IPS DF 6.9 (cell line): ENCODE data around the gene TCTN1.
"Not testable (repeated sequence)": the region's sequence is repeated elsewhere in the genome, so short reads cannot be mapped to it uniquely, and the experiment has no call there.

Experiments used
- DNase-seq: peaks from one replicate; pipeline ENCODE4 v3.0.0-alpha.2; 2013; ENCODE audit warnings: low read depth, low spot score
- H3K27ac ChIP-seq: one replicate; pipeline ENCODE4 v1.5.1; 2013; ENCODE audit warnings: low read length, control low read depth
- H3K27me3 ChIP-seq: 2 replicates; pipeline ENCODE4 v1.6.1; 2013; ENCODE audit warnings: mild to moderate bottlenecking, low read length; ENCODE audit not compliant: control insufficient read depth, insufficient read depth
- H3K36me3 ChIP-seq: 2 replicates; pipeline ENCODE4 v1.6.1; 2013; ENCODE audit warnings: low read length; ENCODE audit not compliant: control insufficient read depth, insufficient read depth
- H3K4me1 ChIP-seq: 2 replicates; pipeline ENCODE4 v1.6.1; 2013; ENCODE audit warnings: low read length; ENCODE audit not compliant: control insufficient read depth, insufficient read depth
- H3K4me3 ChIP-seq: 2 replicates; pipeline ENCODE4 v1.5.1; 2013; ENCODE audit warnings: mild to moderate bottlenecking, low read length
- H3K9me3 ChIP-seq: 2 replicates; pipeline ENCODE4 v1.6.1; 2013; ENCODE audit warnings: low read length, inconsistent platforms; ENCODE audit not compliant: control insufficient read depth, insufficient read depth
- WGBS: extraction: QIAGEN DNeasy Blood & Tissue Kit; methylation state at CpG from one replicate; pipeline ENCODE4 v1.1.7; 2013; ENCODE audit warnings: mixed read lengths, missing lambda C conversion rate; ENCODE audit not compliant: insufficient read length, insufficient coverage; 5-methylcytosine and 5-hydroxymethylcytosine counted together

The TCTN1 gene

DNA sequence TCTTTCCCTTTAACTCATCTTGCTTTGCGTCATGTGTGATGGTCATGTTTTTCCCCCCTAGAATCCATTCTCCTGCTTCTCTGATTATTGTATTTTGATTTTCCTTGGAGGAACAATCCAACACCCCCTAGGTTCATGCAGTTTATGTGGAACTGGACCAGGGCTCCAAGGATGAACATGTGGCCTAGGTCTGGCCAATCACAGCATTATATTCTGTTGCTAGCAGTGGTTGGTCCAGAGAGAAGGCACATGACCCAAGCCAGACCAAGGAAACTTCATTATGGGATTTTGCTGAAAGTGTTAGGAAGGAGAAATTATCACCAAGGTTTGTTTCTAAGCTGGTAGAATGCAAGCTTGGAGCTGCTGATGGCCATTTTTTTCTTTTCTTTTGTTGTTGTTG is 23.9 kb upstream of the TCTN1 start:
- Histone ChIP-seq H3K27me3 (no peaks in the 10 kb centered on the region), H3K4me1 (no peaks in the 10 kb centered on the region), H3K9me3 (no peaks in the 10 kb centered on the region), H3K27ac (no peak overlapping the region), H3K36me3 (no peaks in the 10 kb centered on the region), H3K4me3 (no peak overlapping the region)
- DNase-seq = no peak
- no CpG with 5 or more reads among the region's 1 CpG for WGBS

DNA sequence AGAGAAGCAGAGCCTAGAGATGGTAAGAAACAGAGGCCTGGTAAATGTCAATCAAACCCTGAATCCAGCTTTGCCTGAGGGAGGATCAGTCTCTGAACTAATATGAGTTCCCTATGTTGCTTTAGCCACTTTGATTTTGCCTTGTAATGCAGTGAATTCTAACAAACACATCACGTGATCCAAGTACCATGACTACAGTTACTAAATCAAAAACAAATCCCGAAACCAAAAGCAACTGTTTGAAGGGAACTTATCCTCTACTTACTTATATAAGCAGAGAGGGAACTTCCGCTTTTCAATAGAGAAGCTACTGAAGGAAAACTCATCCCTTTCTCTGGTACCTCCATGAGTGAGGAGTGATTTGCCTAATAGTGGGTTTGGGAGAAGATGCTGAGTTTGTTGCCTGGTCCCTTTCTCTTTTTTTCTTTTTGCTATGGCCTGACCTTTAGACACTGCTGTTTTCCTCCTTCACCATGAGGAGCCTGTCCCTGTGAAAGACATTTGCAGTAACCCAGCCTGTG is 23.1 kb upstream of the TCTN1 start:
- Histone ChIP-seq H3K9me3 (no peaks in the 10 kb centered on the region), H3K36me3 (no peaks in the 10 kb centered on the region), H3K27me3 (no peaks in the 10 kb centered on the region), H3K4me3 (no peak overlapping the region), H3K4me1 (no peaks in the 10 kb centered on the region), H3K27ac (no peak overlapping the region)
- no CpG with 5 or more reads among the region's 3 CpGs for WGBS
- no peak for DNase-seq

DNA sequence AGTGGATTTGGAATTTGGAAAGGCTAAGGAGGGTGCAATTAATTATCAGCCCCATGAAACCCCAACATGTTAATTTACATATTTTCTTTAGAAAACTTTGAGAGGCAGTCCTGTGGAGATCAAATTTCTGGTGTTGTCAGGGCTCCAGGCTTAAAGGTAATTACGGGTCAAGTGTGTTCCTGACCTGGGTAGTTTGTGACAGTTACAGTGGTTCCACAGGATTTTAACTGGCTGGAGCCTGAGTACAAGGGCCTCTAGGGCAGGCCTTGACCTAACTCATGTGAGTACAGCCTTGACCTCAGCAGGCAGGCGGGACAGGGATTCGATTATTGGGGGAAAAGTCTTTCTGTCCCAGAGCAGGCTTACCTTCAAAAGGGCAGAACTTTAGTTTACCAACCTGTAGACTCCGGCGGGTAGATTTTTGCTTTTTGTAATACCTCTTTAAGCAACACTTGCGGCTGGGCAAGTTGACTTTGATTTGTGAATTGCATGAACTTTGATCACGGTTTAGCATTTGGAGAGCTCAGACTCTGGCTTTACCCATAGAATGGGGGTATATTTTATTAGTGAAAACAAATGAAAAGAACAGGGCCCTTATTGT is 22.4 kb upstream of the TCTN1 start:
- no peaks in the 10 kb centered on the region for H3K36me3 ChIP-seq
- DNase-seq = no peak
- no peak overlapping the region for H3K4me3 ChIP-seq
- no peaks in the 10 kb centered on the region for H3K27me3 ChIP-seq
- H3K9me3 ChIP-seq = no peaks in the 10 kb centered on the region
- no CpG with 5 or more reads among the region's 7 CpGs for WGBS
- no peak overlapping the region for H3K27ac ChIP-seq
- H3K4me1 ChIP-seq = no peaks in the 10 kb centered on the region

DNA sequence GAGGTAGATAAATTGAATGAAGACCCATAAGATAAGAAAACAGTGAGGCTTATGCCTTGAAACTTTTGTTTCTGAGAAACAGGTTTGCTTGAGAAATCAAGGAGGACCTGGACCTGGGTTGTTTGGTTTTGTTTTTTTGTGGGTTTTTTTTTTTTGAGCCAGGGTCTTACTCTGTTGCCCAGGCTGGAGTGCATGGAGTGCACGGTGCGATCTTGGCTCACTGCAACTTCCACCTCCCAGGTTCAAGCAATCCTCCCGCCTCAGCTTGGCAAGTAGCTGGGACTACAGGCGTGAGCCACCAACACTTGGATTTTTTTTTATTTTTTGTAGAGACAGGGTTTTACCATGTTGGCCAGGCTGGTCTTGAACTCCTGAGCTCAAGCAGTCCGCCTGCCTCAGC is 21.9 kb upstream of the TCTN1 start:
- no peak for DNase-seq
- Histone ChIP-seq H3K4me1 (no peaks in the 10 kb centered on the region), H3K36me3 (no peaks in the 10 kb centered on the region), H3K4me3 (no peak overlapping the region), H3K9me3 (no peaks in the 10 kb centered on the region), H3K27ac (no peak overlapping the region), H3K27me3 (no peaks in the 10 kb centered on the region)
- WGBS = no CpG with 5 or more reads among the region's 5 CpGs

DNA sequence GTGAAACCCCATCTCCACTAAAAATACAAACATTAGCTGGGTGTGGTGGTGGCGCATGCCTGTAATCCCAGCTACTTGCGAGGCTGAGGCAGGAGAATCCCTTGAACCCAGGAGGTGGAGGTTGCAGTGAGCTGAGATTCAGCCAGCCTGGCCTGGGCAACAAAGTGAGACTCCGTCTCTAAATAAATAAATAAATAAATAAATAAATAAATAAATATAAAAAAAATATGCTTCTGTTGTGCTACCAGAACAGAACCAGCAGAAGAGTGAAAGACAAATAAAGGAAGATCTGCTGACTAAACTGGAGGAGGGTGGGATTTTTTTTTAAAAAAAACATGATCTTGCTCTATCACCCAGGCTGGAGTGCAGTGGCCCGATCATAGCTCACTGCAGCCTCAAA is 21.0 kb upstream of the TCTN1 start:
- not testable (repeated sequence) for H3K36me3 ChIP-seq, H3K27ac ChIP-seq, DNase-seq, H3K4me3 ChIP-seq, H3K27me3 ChIP-seq, H3K9me3 ChIP-seq, H3K4me1 ChIP-seq
- no CpG with 5 or more reads among the region's 4 CpGs for WGBS

DNA sequence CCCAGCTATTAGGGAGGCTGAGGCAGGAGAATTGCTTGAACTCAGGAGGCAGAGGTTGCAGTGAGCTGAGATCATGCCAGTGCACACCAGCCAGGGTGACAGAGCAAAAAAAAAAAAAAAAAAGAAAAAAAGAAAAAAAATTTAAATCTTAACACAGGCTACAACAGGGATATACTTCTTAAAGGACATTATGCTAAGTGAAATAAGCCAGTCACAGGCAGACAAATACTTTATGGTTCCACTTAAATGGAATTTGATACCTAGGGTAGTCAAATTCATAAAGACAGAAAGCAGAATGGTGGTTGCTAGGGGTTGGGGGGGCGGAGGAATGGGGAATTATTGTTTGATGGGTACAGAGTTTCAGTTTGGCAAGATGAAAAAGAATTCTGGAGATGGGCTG is 16.0 kb upstream of the TCTN1 start:
- no peak for DNase-seq
- no peaks in the 10 kb centered on the region for H3K27me3 ChIP-seq
- no peaks in the 10 kb centered on the region for H3K36me3 ChIP-seq
- no peaks in the 10 kb centered on the region for H3K9me3 ChIP-seq
- H3K27ac ChIP-seq = no peak overlapping the region
- no peak overlapping the region for H3K4me3 ChIP-seq
- H3K4me1 ChIP-seq = no peaks in the 10 kb centered on the region
- WGBS = no CpG with 5 or more reads among the region's 1 CpG

DNA sequence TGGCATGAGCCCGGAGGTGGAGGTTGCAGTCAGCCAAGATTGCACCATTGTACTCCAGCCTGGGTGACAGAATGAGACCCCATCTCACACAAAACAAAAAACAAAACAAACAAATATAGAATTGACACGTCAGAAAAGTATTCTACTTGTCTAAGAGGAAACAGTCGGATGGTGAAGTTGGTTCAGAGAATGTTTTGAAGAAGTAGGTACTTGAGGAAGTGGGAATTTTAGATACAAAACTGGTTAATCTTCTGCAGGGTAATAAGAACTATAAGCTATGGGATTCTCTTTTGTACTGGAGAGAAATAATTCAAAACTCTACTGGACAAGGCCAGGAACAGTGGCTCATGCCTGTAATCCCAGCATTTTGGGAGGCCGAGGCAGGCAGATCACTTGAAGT is 14.6 kb upstream of the TCTN1 start:
- no peaks in the 10 kb centered on the region for H3K9me3 ChIP-seq
- WGBS = 100% methylated on average over 1 of the region's 4 CpGs
- DNase-seq = no peak
- H3K36me3 ChIP-seq = no peaks in the 10 kb centered on the region
- no peak overlapping the region for H3K27ac ChIP-seq
- H3K4me1 ChIP-seq = no peaks in the 10 kb centered on the region
- no peaks in the 10 kb centered on the region for H3K27me3 ChIP-seq
- H3K4me3 ChIP-seq = no peak overlapping the region

DNA sequence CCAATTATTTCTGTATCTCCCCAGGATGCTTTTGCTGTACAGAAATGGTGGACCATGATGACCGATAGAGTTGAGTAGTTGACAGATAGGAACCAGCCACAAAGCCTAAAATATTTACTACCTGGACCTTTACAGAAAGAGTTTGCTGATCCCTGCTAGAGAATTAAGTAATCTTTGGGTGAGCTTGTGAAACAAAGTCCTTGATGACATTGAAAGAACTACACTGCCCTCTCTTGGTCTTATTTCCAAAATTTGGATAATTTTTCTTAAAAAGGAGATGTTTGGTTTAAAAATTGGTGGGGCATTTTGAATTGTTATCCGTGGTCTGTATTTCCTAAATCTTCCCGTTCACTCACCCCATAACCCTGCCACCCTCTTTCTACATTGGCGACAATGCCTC is 13.7 kb upstream of the TCTN1 start:
- no peak overlapping the region for H3K4me3 ChIP-seq
- WGBS = no CpG with 5 or more reads among the region's 4 CpGs
- H3K36me3 ChIP-seq = no peaks in the 10 kb centered on the region
- H3K4me1 ChIP-seq = no peaks in the 10 kb centered on the region
- no peaks in the 10 kb centered on the region for H3K9me3 ChIP-seq
- no peak overlapping the region for H3K27ac ChIP-seq
- no peak for DNase-seq
- H3K27me3 ChIP-seq = no peaks in the 10 kb centered on the region

- not testable (repeated sequence) for H3K27me3 ChIP-seq, H3K4me1 ChIP-seq, H3K36me3 ChIP-seq, H3K9me3 ChIP-seq, H3K4me3 ChIP-seq, H3K27ac ChIP-seq, DNase-seq
- no CpG with 5 or more reads among the region's 14 CpGs for WGBS
Measured at GRCh38 chr12:110602085-110602814, 11.7 kb upstream of the TCTN1 start.

DNA sequence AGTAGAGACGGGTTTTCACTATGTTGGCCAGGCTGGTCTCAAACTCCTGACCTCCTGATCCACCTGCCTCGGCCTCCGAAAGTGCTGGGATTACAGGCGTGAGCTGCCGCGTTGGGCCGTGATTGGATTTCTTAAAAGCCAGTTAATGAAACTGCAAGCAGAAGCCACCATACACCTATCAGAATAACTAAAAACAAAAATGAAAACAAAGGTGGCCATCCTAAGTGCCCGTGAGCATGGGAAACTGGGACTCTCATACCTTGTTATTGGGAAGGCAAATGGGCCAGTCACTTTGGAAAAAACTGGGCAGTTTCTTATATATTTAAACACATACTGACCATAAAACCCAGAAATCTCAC is 7.7 kb upstream of the TCTN1 start:
- Histone ChIP-seq H3K36me3 (no peaks in the 10 kb centered on the region), H3K4me3 (no peak overlapping the region), H3K4me1 (no peaks in the 10 kb centered on the region), H3K27ac (no peak overlapping the region), H3K27me3 (no peaks in the 10 kb centered on the region; the same call in 1 of the 2 replicates), H3K9me3 (no peaks in the 10 kb centered on the region)
- no peak for DNase-seq
- no CpG with 5 or more reads among the region's 8 CpGs for WGBS
